NK-92 (cell line): ENCODE results near the gene KDM2B.

Experiments used
- DNase-seq: peaks from one replicate; lab custom pipeline; 2025; ENCODE audit not compliant: unreplicated experiment; lab: John Stamatoyannopoulos, UW

Gene KDM2B

DNA sequence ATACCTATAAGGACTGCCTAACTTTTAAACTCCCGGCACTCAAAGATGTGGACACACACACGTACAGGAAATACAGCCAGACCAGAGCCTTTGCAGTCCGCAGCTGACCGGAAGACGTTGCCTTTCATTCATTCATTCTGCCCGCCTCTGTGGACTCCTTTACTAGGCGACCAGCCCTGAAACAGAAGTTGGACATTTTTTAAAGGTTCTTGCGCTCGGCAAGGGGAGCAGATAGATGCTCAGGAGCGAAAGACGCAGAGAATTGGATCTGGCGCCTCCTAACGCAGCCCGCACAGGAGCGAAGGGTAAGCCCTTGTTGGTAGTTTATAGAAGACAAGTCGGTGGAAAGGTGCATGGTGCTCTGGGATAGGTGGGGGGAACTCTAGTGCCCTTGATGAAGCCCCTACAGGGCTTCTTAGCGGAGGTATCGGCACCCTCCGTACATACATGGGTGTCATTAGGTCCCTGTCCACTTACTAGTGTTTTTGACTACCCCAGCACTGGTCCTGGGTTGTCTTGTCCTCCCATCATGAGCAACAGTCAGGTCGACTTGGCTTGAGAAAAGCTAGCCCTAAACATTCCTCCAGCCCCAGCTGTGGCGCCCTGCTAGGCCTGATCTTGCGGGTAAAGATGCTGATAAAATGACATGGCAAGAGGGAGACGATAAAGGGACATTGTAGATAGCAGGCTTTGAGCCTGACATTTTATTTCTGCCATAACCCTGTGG lies at the start of gene KDM2B:
KDM2B (minus strand) TSS at position 65 of the 727 bp plus-strand sequence. CDS start 112 bp downstream, outside the sequence.
- no peak for DNase-seq

DNA sequence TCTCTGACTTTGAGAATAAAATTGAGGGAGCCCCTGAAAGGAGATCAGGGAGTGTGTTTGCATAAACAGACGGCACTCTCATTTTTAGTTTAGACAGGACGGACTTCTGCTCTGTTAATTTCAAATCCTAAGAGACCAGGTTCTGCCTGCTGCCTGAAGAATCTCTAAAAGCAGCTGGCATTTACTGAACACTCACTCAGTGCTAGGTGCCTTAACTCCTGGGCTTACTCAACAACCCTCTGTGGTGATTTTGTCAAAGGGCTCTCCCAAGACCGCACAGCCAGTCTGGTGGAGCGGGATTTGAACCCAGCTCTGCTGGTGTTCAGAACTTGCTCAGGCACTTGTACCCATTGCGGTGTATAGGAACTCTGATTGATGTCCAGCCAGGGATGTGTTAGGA lies 47.7 kb upstream of the KDM2B start:
- no peak for DNase-seq

GRCh38 chr12:121628037-121628436 lies 47.2 kb upstream of the KDM2B start:
- no peak for DNase-seq

- peak; percentile 54 for DNase-seq
Observed at GRCh38 chr12:121626853-121627640, 46.2 kb upstream of the KDM2B start.

DNA sequence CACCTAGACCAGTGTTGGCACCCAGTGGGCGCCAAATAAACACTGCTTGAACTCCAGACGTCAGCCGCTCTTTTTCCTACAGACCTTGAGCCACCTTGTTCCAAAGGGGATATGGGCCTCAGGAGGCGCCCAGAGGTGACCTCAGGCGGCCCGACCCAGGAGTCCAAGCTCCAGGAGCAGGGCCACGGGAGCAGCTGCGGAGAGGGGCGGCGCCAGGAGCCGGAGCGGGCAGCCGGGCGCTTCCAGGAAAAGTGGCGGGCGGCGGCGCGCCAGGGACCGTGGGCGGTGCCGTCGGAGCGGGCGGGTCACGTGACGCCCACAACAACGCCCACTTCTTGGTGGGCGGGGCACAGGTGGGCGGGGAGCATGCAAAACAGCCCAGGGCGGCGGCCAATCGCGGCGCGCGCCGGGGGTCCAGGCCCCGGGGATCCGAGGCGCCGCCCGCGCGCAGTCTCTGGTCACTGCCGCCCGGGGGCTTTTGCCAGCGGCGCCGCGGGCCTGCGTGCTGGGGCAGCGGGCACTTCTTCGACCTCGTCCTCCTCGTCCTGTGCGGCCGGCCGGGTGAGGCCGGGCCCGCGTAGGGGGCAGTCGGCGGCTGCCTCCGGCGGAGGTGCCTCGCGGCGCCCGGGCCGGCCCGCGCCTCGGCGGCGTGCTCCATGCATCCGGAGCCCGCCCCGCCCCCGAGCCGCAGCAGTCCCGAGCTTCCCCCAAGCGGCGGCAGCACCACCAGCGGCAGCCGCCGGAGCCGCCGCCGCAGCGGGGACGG lies 45.4 kb upstream of the KDM2B start, which contains the start of gene ORAI1:
ORAI1 (plus strand) TSS at position 444 of the 766 bp plus-strand sequence.
- DNase-seq, result peak; percentile 63

DNA sequence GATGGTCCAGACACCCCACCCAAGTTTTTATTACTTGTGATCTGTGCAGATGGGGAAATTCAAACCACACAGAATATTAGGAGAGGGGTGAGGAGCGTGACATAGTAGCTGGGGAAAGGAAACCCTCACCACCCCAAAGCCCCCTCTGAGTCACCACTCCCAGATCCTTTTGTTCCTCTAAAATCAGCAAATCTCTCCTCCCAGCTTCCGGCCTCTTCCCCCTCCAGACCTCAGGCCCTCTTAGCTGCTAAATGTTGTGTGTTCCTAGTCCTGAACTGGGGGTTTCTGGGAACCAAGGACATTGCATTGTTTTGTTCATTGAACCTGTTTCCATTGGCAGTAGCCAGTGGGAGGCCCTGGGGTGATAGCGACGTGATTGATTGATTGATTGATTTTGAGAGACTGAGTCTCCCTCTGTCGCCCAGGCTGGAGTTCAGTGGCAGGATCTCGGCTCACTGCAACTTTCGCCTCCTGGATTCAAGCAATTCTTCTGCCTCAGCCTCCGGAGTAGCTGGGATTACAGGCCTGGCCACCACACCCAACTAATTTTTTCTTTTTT lies 39.6 kb upstream of the KDM2B start:
- no peak for DNase-seq

GRCh38 chr12:121618659-121619233 lies 37.9 kb upstream of the KDM2B start:
- DNase-seq, result no peak

DNA sequence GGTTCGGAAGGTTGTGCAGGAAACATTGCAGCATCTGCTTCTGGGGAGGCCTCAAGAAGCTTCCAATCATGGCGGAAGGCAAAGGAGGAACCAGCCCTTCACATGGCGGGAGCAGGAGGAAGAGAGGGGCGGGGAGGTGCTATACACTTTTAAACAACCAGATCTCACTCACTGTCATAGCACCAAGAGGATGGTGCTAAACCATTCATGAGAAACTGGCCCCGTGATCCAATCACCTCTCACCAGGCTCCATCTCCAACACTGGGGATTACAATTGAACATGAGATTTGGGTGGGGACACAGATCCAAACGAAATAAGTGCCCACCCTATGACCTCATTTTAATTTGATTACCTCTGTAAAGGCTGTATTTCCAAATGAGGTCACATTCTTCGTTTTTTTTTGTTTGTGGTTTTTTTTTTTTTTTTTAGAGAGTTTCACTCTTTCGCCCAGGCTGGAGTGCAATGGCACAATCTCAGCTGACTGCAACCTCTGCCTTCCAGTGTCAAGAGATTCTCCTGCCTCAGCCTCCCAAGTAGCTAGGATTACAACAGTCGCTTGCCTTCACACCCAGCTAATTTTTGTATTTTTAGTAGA lies 34.1 kb upstream of the KDM2B start:
- no peak for DNase-seq

DNA sequence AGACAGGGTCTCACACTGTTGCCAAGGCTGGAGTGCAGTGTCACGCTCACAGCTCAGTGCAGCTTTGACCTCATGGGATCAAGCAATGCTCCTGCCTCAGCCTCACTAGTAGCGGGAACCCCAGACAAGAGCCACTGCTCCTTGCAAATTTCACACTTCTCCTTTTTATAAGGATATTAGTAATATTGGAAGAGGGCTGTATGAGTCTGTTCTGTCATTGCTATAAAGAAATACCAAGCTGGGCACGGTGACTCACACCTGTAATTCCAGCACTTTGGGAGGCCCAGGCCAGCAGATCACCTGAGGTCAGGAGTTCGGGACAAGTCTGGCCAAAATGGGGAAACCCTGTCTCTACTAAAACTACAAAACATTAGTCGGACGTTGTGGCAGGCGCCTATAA lies 32.6 kb upstream of the KDM2B start:
- no peak for DNase-seq

GRCh38 chr12:121611306-121611705 lies 30.5 kb upstream of the KDM2B start:
- DNase-seq, result no peak

DNA sequence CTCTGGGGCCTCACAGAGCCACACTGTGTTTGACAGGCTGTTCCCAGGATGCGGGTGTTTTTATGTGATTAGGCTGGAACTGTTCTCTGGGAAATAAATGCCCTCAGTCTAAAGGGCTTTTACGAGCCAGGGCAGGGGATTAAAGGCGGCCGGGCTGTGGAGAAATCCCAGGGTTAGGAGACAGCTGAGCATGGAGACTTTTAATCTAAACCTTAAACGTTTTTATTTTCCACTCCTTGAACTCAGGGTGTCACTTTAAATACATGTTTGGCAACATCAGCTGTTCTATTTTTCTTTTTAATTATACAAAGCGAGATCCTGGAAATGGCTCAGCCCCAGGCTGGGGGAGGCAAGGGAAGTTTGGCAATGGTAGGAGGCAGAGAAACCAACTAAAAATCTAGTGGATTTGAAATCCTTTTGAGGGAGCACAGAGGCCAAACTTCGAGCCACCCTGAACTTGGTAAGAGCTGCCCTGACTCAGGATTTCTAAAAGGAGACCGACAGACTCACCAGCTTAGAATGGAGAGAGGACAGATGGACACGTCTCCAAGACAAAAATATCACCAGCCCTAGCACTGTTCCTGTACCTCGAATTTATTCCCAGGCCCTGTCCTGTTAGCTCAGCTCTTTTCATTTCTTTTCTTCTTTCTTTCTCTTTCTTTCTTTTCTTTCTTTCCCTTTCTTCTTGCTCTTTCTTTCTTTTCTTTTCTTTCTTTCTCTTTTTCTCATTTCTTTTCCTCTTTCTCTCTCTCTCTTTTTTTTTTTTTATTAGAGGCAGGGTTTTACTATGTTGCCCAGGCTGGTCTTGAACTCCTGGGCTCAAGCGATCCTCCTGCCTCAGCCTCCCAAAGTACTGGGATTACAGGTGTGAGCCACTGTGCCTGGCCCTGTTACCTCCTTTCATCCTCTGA lies 29.7 kb upstream of the KDM2B start:
- DNase-seq, result no peak

DNA sequence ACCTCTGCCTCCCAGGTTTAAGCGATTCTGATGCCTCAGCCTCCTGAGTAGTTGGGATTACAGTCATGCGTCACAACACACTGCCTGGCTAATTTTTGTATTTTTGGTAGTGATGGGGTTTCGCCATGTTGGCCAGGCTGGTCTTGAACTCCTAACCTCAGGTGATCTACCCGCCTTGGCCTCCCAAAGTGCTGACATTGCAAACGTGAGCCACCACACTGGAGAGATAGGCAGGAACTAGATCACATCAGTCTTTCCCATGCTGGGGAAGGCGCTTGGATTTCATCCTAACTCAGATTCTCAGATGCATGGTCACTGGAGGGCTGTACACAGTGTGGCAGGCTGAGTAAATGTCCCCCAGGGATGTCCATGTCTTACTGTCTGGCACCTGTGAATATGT lies 27.5 kb upstream of the KDM2B start:
- DNase-seq, result no peak

DNA sequence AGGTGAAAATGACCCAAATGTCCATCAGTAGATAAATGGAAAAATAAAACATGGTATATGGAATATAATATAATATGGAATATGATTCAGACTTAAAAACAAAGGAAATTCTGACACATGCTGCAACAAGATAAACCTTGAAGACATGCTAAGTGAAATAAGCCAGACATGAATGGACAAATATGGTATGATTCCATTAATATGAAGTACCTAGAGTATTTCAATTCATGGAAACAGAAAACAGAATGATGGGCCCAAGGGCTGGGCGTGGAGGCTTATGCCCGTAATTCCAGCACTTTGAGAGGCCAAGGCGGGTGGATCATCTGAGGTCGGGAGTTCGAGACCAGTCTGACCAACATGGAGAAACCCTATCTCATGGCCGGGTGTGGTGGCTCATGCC lies 22.8 kb upstream of the KDM2B start:
- DNase-seq, result no peak

DNA sequence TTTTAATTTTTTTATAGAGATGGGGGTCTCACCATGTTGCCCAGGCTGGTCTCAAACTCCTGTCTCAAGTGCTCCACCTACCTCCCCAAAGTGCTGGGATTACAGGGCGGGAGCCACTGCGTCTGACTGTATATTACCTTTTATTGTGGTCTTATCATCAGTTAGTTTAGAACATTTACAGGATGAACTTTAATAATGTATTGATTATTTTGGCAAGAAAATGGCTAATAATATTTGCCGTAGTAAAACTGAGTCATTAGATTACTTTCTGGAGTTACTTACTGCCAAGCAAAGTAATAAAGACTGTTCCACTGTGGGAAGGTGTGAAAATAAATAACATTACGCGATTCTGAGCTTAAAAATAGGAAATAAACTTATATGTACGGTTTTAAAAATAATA lies 21.9 kb upstream of the KDM2B start:
- no peak for DNase-seq

DNA sequence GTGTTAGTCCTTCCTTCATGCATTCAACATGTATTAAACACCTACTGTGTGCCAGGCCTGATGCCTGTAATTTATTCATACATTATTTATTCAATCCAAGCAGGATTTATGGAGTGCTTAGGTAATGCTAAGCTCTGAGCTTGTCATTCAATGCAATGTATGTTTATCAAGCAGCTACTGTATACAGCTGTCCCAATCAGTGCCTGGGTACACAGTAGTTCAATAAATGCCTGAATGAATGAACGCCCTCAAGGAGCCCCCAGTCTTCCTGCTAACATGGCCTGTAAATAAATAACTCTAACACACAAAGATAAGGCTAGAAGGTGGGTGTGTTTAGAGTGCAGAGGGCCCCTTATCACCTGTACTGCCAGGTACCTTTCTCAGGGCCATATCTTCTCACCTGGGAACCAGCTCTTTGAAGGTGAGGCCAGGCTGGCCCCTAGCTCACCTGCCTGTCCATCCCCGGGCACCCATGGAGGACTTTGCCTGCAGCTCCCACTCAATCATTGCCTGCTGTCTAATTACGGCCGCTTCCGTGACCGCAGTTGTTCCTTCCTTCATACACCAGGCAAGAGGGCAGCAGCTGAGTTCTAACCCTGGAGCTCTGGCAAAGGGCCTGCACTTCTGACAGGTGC lies 20.0 kb upstream of the KDM2B start:
- DNase-seq, result no peak

GRCh38 chr12:121596526-121596925 lies 15.7 kb upstream of the KDM2B start:
- DNase-seq, result no peak

- no peak for DNase-seq
Observed at GRCh38 chr12:121595520-121595919, 14.7 kb upstream of the KDM2B start.

DNA sequence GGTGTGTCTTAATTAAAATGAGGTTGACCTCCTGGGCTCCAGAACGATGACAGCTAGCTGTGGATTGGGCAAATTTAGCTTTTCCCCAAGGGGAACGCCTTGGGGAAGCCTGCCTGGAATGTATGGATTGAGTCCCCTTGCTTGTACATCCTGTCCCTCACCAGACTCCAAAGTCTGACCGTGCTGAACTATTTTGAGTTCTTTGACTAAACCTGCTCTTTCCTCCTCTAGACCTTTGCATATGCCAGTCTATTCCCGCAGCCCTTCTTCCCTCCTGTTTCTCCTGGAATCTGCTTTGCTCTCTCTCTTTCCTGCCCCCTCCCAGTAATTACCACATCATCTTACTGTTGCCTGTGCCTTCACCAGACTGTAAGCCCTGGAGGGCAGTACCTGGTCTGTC lies 11.5 kb upstream of the KDM2B start:
- DNase-seq, result no peak
